H9 (cell line): ENCODE data around the gene TRPM2. TPM values are rescaled to one million over a fixed set of nuclear protein-coding genes. Genes with fewer than 3 reads are reported as not detected.
A peak's percentile ranks its signal among the peaks of the same experiment; 100 is the strongest.
"Not testable (repeated sequence)": the region's sequence is repeated elsewhere in the genome, so short reads cannot be mapped to it uniquely, and the experiment has no call there.

Experiments used
- DNase-seq: peaks from one replicate; pipeline ENCODE4 v3.0.0-alpha.2; 2017
- H2AFZ ChIP-seq: one replicate; pipeline ENCODE4 v1.6.1; 2013; ENCODE audit warnings: mild to moderate bottlenecking, low read length, control low read depth, moderate library complexity
- H2AK5ac ChIP-seq: 2 replicates; pipeline ENCODE4 v1.6.1; 2013; ENCODE audit warnings: low read length, control low read depth, mixed read lengths; ENCODE audit not compliant: insufficient read length
- H2BK120ac ChIP-seq: one replicate; pipeline ENCODE4 v1.6.1; 2013; ENCODE audit warnings: low read depth, mild to moderate bottlenecking, low read length, control low read depth, inconsistent platforms; ENCODE audit not compliant: poor library complexity, severe bottlenecking
- H2BK12ac ChIP-seq: 2 replicates; pipeline ENCODE4 v1.6.1; 2013; ENCODE audit warnings: low read length, control low read depth, mixed read lengths, low read depth; ENCODE audit not compliant: insufficient read length
- H2BK15ac ChIP-seq: 2 replicates; pipeline ENCODE4 v1.6.1; 2013; ENCODE audit warnings: low read depth, low read length, control low read depth
- H2BK20ac ChIP-seq: one replicate; pipeline ENCODE4 v1.6.1; 2013; ENCODE audit warnings: low read depth, mild to moderate bottlenecking, low read length, control low read depth, inconsistent platforms; ENCODE audit not compliant: poor library complexity, severe bottlenecking
- H2BK5ac ChIP-seq: 2 replicates; pipeline ENCODE4 v1.6.1; 2013; ENCODE audit warnings: low read length, control low read depth, mixed read lengths; ENCODE audit not compliant: insufficient read length
- H3K14ac ChIP-seq: 2 replicates; pipeline ENCODE4 v1.6.1; 2013; ENCODE audit warnings: low read length, control low read depth; ENCODE audit not compliant: insufficient read depth
- H3K18ac ChIP-seq: 2 replicates; pipeline ENCODE4 v1.6.1; 2013; ENCODE audit warnings: low read depth, mild to moderate bottlenecking, mixed read lengths, low read length, control low read depth; ENCODE audit not compliant: insufficient read length
- H3K23ac ChIP-seq: 2 replicates; pipeline ENCODE4 v1.6.1; 2013; ENCODE audit warnings: low read length, control low read depth, mixed read lengths, low read depth; ENCODE audit not compliant: insufficient read length
- H3K23me2 ChIP-seq: 2 replicates; pipeline ENCODE4 v1.6.1; 2013; ENCODE audit warnings: low read depth, mild to moderate bottlenecking, mixed read lengths, low read length, control low read depth; ENCODE audit not compliant: insufficient read length, poor library complexity, severe bottlenecking
- H3K27ac ChIP-seq: 2 replicates; pipeline ENCODE4 v1.5.1; 2013; ENCODE audit warnings: low read length, control low read depth, mixed read lengths, low read depth; ENCODE audit not compliant: insufficient read length
- H3K27me3 ChIP-seq: 2 replicates; pipeline ENCODE4 v1.6.1; 2013; ENCODE audit warnings: low read length, control low read depth, inconsistent platforms; ENCODE audit not compliant: insufficient read depth
- H3K4ac ChIP-seq: 2 replicates; pipeline ENCODE4 v1.6.1; 2013; ENCODE audit warnings: low read depth, mild to moderate bottlenecking, control low read depth, inconsistent platforms, low read length, moderate library complexity
- H3K4me1 ChIP-seq: 2 replicates; pipeline ENCODE4 v1.6.1; 2013; ENCODE audit warnings: low read length, control low read depth, inconsistent platforms; ENCODE audit not compliant: insufficient read depth
- H3K4me2 ChIP-seq: 2 replicates; pipeline ENCODE4 v1.6.1; 2013; ENCODE audit warnings: low read length, control low read depth, mixed read lengths; ENCODE audit not compliant: insufficient read length, insufficient read depth
- H3K56ac ChIP-seq: 2 replicates; pipeline ENCODE4 v1.6.1; 2013; ENCODE audit warnings: low read depth, mild to moderate bottlenecking, mixed read lengths, low read length, control low read depth; ENCODE audit not compliant: insufficient read length
- H3K79me1 ChIP-seq: 2 replicates; pipeline ENCODE4 v1.6.1; 2013; ENCODE audit warnings: low read depth, mild to moderate bottlenecking, moderate library complexity, low read length, control low read depth, inconsistent platforms; ENCODE audit not compliant: insufficient read depth, poor library complexity, severe bottlenecking
- H3K79me2 ChIP-seq: 2 replicates; pipeline ENCODE4 v1.6.1; 2013; ENCODE audit warnings: low read length, control low read depth, inconsistent platforms; ENCODE audit not compliant: insufficient read depth
- H3K9ac ChIP-seq: 2 replicates; pipeline ENCODE4 v1.6.1; 2013; ENCODE audit warnings: low read length, control low read depth, mixed read lengths; ENCODE audit not compliant: insufficient read length; ENCODE audit errors: extremely low read depth
- H3K9me3 ChIP-seq: one replicate; pipeline ENCODE4 v1.6.1; 2013; ENCODE audit warnings: low read depth, low read length, inconsistent platforms; ENCODE audit not compliant: control insufficient read depth
- H3T11ph ChIP-seq: one replicate; pipeline ENCODE4 v1.6.1; 2013; ENCODE audit warnings: mild to moderate bottlenecking, low read length, control low read depth, inconsistent platforms
- H4K20me1 ChIP-seq: one replicate; pipeline ENCODE4 v1.6.1; 2013; ENCODE audit not compliant: control insufficient read depth, insufficient read length, insufficient read depth
- H4K5ac ChIP-seq: 2 replicates; pipeline ENCODE4 v1.6.1; 2013; ENCODE audit warnings: low read depth, mild to moderate bottlenecking, mixed read lengths, low read length, control low read depth; ENCODE audit not compliant: insufficient read length
- H4K8ac ChIP-seq: replicated peaks from 2 replicates; pipeline ENCODE4 v1.6.1; 2013; ENCODE audit warnings: low read length, control low read depth, mixed read lengths, low read depth; ENCODE audit not compliant: insufficient read length
- H4K91ac ChIP-seq: 2 replicates; pipeline ENCODE4 v1.6.1; 2013; ENCODE audit warnings: low read depth, mild to moderate bottlenecking, moderate library complexity, mixed read lengths, low read length, control low read depth; ENCODE audit not compliant: insufficient read length
- H3K27ac Mint-ChIP-seq, 3 experiments: 2 replicates in 2 of 3; 3 replicates in 1 of 3; pipeline ENCODE4 v1.8.0; 2020 to 2021; ENCODE audit warnings: mixed read lengths in 3 of 3, mild to moderate bottlenecking in 1 of 3, moderate library complexity in 1 of 3
- H3K27me3 Mint-ChIP-seq: 2 replicates; pipeline ENCODE4 v1.8.0; 2021; ENCODE audit warnings: low read depth, mild to moderate bottlenecking, moderate library complexity, mixed read lengths
- H3K36me3 Mint-ChIP-seq, 3 experiments: 2 replicates in 2 of 3; 3 replicates in 1 of 3; pipeline ENCODE4 v1.8.0; 2020 to 2021; ENCODE audit warnings: low read depth in 3 of 3, mixed read lengths in 3 of 3; ENCODE audit not compliant: insufficient read depth in 1 of 3
- H3K4me1 Mint-ChIP-seq, 2 experiments: 2 replicates each; pipeline ENCODE4 v1.8.0; 2020; ENCODE audit warnings: mixed read lengths in 2 of 2
- H3K4me3 Mint-ChIP-seq, 2 experiments: 2 replicates in 1 of 2; 3 replicates in 1 of 2; pipeline ENCODE4 v1.8.0; 2020 to 2021; ENCODE audit warnings: mild to moderate bottlenecking in 2 of 2, mixed read lengths in 2 of 2, moderate library complexity in 1 of 2
- H3K9me3 Mint-ChIP-seq, 2 experiments: 2 replicates in 1 of 2; 3 replicates in 1 of 2; pipeline ENCODE4 v1.8.0; 2020; ENCODE audit warnings: mild to moderate bottlenecking in 2 of 2, mixed read lengths in 2 of 2, moderate library complexity in 1 of 2
- CTCF ChIP-seq: fragments of 200-600 bp; sonication (generic); conservative IDR thresholded peaks from 3 replicates; pipeline ENCODE4 v1.8.0; 2021; ENCODE audit warnings: antibody characterized with exemption, mild to moderate bottlenecking
- WGBS: extraction: QIAGEN DNeasy Blood & Tissue Kit; methylation state at CpG from one replicate; pipeline ENCODE4 v1.1.7; 2013; ENCODE audit warnings: missing lambda C conversion rate, low lambda C conversion rate, mixed read lengths; ENCODE audit not compliant: insufficient read length; ENCODE audit errors: extremely low coverage; 5-methylcytosine and 5-hydroxymethylcytosine counted together
- total RNA-seq: library from RNA; stranded (reverse); gene quantifications from 2 replicates; pipeline ENCODE4 v1.2.1, GENCODE V29; 2021

TRPM2 gene
- total RNA-seq, 1 experiment from 2014 or later = 0.68 TPM

GRCh38 chr21:44403106-44404020, 49.9 kb downstream of the TRPM2 start:
- H3K4me3 Mint-ChIP-seq = no peak overlapping the region

GRCh38 chr21:44404482-44404881, 51.1 kb downstream of the TRPM2 start:
- H2BK5ac ChIP-seq, H3K18ac ChIP-seq, H4K8ac ChIP-seq, H3K23ac ChIP-seq, H3K27ac Mint-ChIP-seq, H3K4ac ChIP-seq, H3K9me3 ChIP-seq, H4K91ac ChIP-seq, H2AK5ac ChIP-seq, H4K20me1 ChIP-seq, H3T11ph ChIP-seq, H2BK15ac ChIP-seq, H3K79me1 ChIP-seq, H3K4me2 ChIP-seq, H3K23me2 ChIP-seq, H3K4me1 Mint-ChIP-seq, H3K14ac ChIP-seq, H3K4me3 Mint-ChIP-seq, H3K27ac ChIP-seq, H4K5ac ChIP-seq, H3K79me2 ChIP-seq, H3K56ac ChIP-seq, H2BK12ac ChIP-seq, H3K4me1 ChIP-seq, H2BK20ac ChIP-seq, H2BK120ac ChIP-seq, H3K27me3 ChIP-seq, H3K9ac ChIP-seq, DNase-seq, H3K27me3 Mint-ChIP-seq, H2AFZ ChIP-seq, H3K36me3 Mint-ChIP-seq: not testable (repeated sequence)
- peaks cover 21 to 35% of the 10 kb centered on the region in 2 experiments for H3K9me3 Mint-ChIP-seq
- WGBS = no CpG with 5 or more reads among the region's 7 CpGs

More at GRCh38 chr21:44403106-44404020, 49.9 kb downstream of the TRPM2 start:
- Mint-ChIP-seq H3K4me1 (no peaks in the 10 kb centered on the region), H3K36me3 (peaks cover 2 to 6% (median 5%) of the 10 kb centered on the region in 3 experiments; a peak in 5 of 7 replicates), H3K9me3 (peaks cover 16 to 26% of the 10 kb centered on the region in 2 experiments), H3K27ac (no peak overlapping the region; a peak in 1 of 7 replicates), H3K27me3 (peaks cover 7% of the 10 kb centered on the region; the same call in 1 of the 2 replicates)
- Histone ChIP-seq H3K4me1 (no peaks in the 10 kb centered on the region), H3K56ac (no peak overlapping the region), H3K79me2 (no peaks in the 10 kb centered on the region), H3K4ac (no peak overlapping the region), H2BK5ac (no peak overlapping the region), H3K27me3 (no peaks in the 10 kb centered on the region), H4K5ac (no peak overlapping the region), H2BK15ac (no peak overlapping the region), H3K9me3 (no peaks in the 10 kb centered on the region), H4K91ac (no peak overlapping the region), H3K18ac (no peak overlapping the region), H4K20me1 (no peaks in the 10 kb centered on the region), H3K23me2 (no peaks in the 10 kb centered on the region), H3K9ac (no peak overlapping the region), H3K79me1 (no peaks in the 10 kb centered on the region), H2BK20ac (no peak overlapping the region), H3K14ac (no peak overlapping the region), H2AFZ (no peak overlapping the region), H2BK12ac (no peak overlapping the region), H4K8ac (no peak overlapping the region), H2AK5ac (no peak overlapping the region), H3K23ac (no peak overlapping the region), H3K27ac (no peak overlapping the region), H3T11ph (no peak overlapping the region), H3K4me2 (no peak overlapping the region), H2BK120ac (no peak overlapping the region)
- DNase-seq = peak; percentile 21
- TF ChIP-seq CTCF = no peak
- WGBS = no CpG with 5 or more reads among the region's 3 CpGs
